Measurements from ENCODE around the gene GPR62.
A peak's percentile ranks its signal among the peaks of the same experiment; 100 is the strongest.
"Not testable (repeated sequence)": the region's sequence is repeated elsewhere in the genome, so short reads cannot be mapped to it uniquely, and the experiment has no call there.

The GPR62 gene

DNA sequence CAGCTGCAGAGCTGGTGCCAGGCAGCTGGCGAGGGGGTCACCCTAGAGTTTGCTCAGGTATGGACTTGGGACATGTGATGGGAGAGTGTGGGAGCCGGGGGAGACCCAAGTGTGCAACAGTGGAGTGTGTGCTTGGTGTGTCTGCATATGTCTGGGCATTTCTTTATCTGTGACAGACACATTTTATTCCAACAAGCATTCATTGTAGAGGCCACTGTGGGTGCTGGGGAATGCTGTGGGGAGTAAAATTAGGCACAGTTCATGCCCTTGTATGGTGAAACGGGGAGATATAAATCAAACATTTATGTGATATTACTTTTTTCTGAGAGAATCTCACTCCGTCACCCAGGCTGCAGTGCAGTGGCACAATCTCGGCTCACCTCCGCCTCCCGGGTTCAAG, 32.4 kb downstream of the GPR62 start:
- H3K4me3 ChIP-seq (replicated peaks in 1 of 2; ENCODE audit: low read depth in 2 of 2, low read length in 2 of 2): no peak overlapping the region
- DNase-seq (ENCODE audit: low read depth in 2 of 2): no peak
- TF ChIP-seq CTCF (IDR thresholded peaks at IDR 0.05; ENCODE audit: low read depth, low read length): no peak

DNA sequence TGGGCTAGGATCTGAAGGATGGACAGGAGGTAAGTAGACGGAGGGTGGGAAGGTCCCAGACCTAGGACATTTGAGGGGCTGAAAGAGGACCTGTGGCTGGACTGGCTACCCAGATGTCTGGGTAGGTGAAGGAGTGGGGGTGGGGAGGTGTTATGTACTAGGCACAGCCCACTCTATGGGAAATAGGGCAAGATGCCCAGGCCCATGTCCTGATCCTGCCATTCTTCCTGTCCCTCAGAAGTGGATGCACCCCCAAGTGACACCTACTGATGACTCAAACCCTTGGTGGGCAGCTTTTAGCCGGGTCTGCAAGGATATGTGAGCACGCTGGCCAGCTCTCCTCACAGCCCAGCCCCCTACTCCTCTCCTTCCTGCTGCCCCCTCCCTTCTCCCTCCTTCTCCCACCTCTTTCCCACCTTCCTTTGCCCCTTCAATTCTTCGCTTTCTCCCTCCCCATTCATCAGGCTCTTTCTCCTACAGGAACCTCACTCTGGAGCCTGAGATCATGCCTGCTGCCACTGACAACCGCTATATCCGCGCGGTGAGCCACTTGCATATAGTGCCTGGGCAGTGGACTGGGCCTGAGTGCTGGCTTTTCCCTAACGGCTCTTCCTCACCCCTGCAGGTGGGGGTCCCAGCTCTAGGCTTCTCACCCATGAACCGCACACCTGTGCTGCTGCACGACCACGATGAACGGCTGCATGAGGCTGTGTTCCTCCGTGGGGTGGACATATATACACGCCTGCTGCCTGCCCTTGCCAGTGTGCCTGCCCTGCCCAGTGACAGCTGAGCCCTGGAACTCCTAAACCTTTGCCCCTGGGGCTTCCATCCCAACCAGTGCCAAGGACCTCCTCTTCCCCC, 33.3 kb downstream of the GPR62 start:
- no peak for DNase-seq (ENCODE audit: low read depth in 2 of 2)
- TF ChIP-seq CTCF (IDR thresholded peaks at IDR 0.05; ENCODE audit: low read depth, low read length): no peak
- no peak overlapping the region for H3K4me3 ChIP-seq (replicated peaks in 1 of 2; ENCODE audit: low read depth in 2 of 2, low read length in 2 of 2)

GRCh38 chr3:51990501-51990971, 35.4 kb downstream of the GPR62 start:
- not testable (repeated sequence) for DNase-seq (ENCODE audit: low read depth in 2 of 2); H3K4me3 ChIP-seq (replicated peaks in 1 of 2; ENCODE audit: low read depth in 2 of 2, low read length in 2 of 2)

DNA sequence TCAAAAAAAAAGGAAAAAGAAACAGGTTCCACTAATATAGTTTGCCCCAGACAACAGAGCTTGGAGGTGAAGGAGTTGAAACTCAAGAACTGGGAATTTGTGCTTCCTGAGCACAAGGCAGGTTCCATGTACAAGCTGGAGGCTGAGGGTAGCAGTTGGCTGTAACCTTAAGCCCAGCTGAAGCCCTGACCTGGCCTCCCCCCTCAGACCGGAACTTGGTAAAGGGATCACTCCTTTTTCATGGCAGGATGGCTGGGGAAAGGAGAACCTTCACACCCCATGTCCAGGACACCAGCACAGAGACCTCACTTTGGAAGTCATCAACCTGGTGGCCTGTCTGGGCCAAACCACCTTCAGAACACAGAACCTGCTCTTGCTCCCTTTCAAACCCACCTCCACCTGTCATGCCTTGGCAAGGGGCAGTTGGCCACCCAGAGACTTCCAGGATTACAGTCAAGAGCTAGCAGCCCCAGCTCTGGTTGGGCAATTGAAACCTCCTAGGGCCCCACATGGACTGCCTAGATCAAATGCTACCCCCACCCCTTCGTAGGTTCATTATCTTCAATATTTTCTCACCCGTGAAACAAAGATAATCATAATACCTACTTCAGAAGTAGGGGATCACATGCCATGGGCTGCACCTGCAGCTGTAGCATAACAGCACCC, 37.0 kb downstream of the GPR62 start:
- no peak for DNase-seq (ENCODE audit: low read depth in 2 of 2)
- no peak for TF ChIP-seq CTCF (IDR thresholded peaks at IDR 0.05; ENCODE audit: low read depth, low read length)
- H3K4me3 ChIP-seq (replicated peaks in 1 of 2; ENCODE audit: low read depth in 2 of 2, low read length in 2 of 2): no peak overlapping the region

DNA sequence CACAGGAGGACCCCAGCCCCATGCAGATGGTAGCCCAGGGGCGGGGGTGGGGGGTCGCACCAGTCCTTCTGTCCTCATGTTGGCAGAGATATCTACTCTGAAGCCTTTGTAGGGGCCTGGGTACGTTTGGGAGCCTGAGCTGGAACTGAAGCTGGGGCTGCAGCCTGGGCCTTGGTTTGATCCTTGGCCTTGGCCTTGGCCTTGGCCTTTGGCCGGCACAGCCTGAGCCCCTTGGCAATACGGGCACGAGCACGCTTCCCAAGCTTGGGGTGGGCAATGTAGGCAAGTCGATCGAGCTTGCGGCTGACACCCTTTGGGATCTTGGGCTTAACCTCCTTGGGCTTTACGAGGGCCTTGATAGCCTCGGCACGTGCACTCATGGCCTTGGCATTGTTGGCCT, 38.5 kb downstream of the GPR62 start:
- not testable (repeated sequence) for DNase-seq (ENCODE audit: low read depth in 2 of 2)

DNA sequence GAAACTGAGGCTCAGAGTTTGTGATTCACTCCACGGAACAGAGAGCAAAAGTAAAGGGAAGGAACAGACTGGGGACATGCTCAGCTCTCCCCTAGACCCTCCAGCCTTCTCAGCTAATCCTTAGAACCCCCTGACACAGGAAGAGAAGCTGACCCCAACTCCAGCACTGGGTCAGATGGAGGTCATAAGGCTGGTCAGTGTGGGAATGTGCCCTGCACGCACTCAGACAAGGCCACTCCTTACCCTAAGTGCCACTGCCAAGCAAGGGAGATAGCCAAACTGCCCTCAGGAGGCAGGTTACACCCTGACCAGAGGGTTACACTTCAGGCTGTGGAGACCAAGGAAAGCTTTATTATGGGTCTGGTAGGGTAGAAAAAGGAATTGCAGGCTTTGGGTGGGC, 39.3 kb downstream of the GPR62 start:
- DNase-seq (ENCODE audit: low read depth in 2 of 2): no peak
- TF ChIP-seq CTCF (IDR thresholded peaks at IDR 0.05; ENCODE audit: low read depth, low read length): no peak
- H3K4me3 ChIP-seq (replicated peaks in 1 of 2; ENCODE audit: low read depth in 2 of 2, low read length in 2 of 2): peak overlapping the region; percentile 77 to 89

More for the DNA sequence above, 38.5 kb downstream of the GPR62 start:
- H3K4me3 ChIP-seq (replicated peaks in 1 of 2; ENCODE audit: low read depth in 2 of 2, low read length in 2 of 2): not testable (repeated sequence)

- DNase-seq (ENCODE audit: low read depth in 2 of 2): peak; percentile 97
- peak within 1 kb of the TSS; percentile 77 to 89 for H3K4me3 ChIP-seq (replicated peaks in 1 of 2; ENCODE audit: low read depth in 2 of 2, low read length in 2 of 2)
- TF ChIP-seq CTCF (IDR thresholded peaks at IDR 0.05; ENCODE audit: low read depth, low read length): no peak
Observed at GRCh38 chr3:51995346-51996163, 40.4 kb downstream of the GPR62 start, which contains the start of gene RPL29. Gene RPL29 (minus strand): TSS chr3:51995895. CDS start chr3:51995461, 434 bp downstream.

Measured in cardiac fibroblast (primary cell).